ENCODE results near the gene ZNF83. TPM values are rescaled to one million over a fixed set of nuclear protein-coding genes. Genes with fewer than 3 reads are reported as not detected.

Gene ZNF83
- total RNA-seq, 1 donor from 2014 or later = 37.8 TPM

DNA sequence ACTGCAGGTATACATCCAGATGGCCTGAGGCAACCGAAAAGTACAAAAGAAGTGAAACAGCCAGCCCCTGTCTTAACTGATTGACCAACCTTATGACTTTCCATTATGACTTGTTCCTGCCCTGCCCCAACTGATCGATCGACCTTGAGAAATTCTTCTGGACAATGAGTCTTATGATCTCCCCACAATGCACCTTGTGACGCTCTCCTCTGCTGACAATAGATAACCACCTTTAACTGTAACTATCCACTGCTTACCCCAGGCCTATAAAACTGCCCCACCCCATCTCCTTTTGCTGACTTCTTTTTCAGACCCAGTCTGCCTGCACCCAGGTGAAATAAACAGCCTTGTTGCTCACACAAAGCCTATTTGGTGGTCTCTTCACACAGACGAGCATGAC is 11.2 kb downstream of the ZNF83 start:
- Mint-ChIP-seq H3K36me3 (ENCODE audit: low read depth) (peaks cover 19% of the 10 kb centered on the region), H3K27ac (ENCODE audit: unreplicated experiment) (no peak overlapping the region)

DNA sequence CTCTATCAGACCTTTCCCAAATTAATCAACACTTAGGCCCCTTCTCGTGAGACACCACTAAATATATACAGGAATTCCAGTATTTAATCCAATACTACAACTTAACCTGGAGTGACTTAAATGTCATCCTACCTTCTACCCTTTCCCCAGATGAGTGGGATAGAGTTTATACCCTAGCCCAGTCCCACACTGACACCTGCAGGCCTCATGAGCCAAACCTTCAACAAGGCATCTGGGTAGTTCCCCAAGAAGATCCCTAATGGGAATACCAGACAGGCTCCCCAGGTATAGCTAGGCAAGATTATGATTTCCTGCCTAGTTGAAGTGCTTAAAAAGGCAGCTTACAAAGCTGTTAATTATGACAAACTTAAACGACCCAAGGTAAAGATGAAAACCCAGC is 15.9 kb downstream of the ZNF83 start:
- H3K27me3 Mint-ChIP-seq (ENCODE audit: low read depth) = no peaks in the 10 kb centered on the region
- peaks cover 31% of the 10 kb centered on the region for H3K36me3 Mint-ChIP-seq (ENCODE audit: low read depth)
- H3K27ac Mint-ChIP-seq (ENCODE audit: unreplicated experiment) = no peak overlapping the region
- H3K9me3 Mint-ChIP-seq (ENCODE audit: low read depth) = peaks cover 4% of the 10 kb centered on the region
- no peak overlapping the region for H3K4me3 Mint-ChIP-seq (ENCODE audit: unreplicated experiment)
- H3K4me1 Mint-ChIP-seq (ENCODE audit: low read depth) = no peaks in the 10 kb centered on the region
- no peak for DNase-seq (ENCODE audit: low spot score)
- TF ChIP-seq CTCF (IDR thresholded peaks at IDR 0.05) = no peak

More for the DNA sequence above, 11.2 kb downstream of the ZNF83 start:
- no peak overlapping the region for H3K4me3 Mint-ChIP-seq (ENCODE audit: unreplicated experiment)
- TF ChIP-seq CTCF (IDR thresholded peaks at IDR 0.05) = no peak
- no peaks in the 10 kb centered on the region for H3K4me1 Mint-ChIP-seq (ENCODE audit: low read depth)
- no peak for DNase-seq (ENCODE audit: low spot score)
- H3K9me3 Mint-ChIP-seq (ENCODE audit: low read depth) = no peaks in the 10 kb centered on the region
- no peaks in the 10 kb centered on the region for H3K27me3 Mint-ChIP-seq (ENCODE audit: low read depth)

DNA sequence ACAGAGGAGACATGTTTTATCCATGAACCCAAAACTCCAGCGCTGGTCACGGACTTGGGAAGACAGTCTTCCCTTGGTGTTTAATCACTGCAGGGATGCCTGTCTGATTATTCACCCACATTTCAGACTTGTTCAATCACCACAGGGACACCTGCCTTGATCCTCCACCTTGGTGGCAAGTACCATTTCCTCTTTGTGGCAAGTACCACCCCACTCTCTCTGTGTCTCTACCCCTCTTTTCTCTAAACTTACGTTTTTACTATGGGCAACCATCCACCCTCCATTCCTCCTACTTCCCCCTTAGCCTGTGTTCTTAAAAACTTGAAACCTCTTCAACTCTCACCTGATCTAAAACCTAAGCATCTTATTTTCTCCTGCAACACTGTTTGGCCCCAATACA is 16.8 kb downstream of the ZNF83 start:
- H3K36me3 Mint-ChIP-seq (ENCODE audit: low read depth) = peaks cover 40% of the 10 kb centered on the region

DNA sequence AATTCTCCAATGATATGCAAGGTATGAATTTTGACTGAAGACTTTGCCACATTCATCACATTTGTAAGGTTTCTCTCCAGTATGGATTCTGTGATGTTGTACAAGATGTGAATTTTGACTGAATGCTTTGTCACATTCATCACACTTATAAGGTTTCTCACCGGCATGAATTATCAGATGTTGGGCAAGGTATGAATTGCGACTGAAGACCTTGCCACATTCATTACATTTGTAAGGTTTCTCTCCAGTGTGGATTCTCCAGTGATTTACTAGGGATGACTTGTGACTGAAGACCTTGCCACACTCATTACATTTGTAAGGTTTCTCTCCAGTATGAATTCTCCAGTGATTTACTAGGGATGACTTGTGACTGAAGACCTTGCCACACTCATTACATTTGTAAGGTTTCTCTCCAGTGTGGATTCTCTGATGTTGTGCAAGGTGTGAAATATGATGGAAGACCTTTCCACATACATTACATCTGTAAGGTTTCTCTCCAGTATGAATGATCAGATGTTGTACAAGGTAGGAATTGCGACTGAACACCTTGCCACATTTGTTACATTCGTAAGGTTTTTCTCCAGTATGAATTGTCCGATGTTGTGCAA is 24.8 kb downstream of the ZNF83 start:
- H3K4me3 Mint-ChIP-seq (ENCODE audit: unreplicated experiment) = no peak overlapping the region
- no peaks in the 10 kb centered on the region for H3K27me3 Mint-ChIP-seq (ENCODE audit: low read depth)
- no peak overlapping the region for H3K27ac Mint-ChIP-seq (ENCODE audit: unreplicated experiment)
- no peak for DNase-seq (ENCODE audit: low spot score)
- peaks cover 62% of the 10 kb centered on the region for H3K36me3 Mint-ChIP-seq (ENCODE audit: low read depth)
- TF ChIP-seq CTCF (IDR thresholded peaks at IDR 0.05) = no peak
- H3K9me3 Mint-ChIP-seq (ENCODE audit: low read depth) = peaks cover 38% of the 10 kb centered on the region
- no peaks in the 10 kb centered on the region for H3K4me1 Mint-ChIP-seq (ENCODE audit: low read depth)

More for the DNA sequence above, 16.8 kb downstream of the ZNF83 start:
- Mint-ChIP-seq H3K27ac (ENCODE audit: unreplicated experiment) (no peak overlapping the region), H3K9me3 (ENCODE audit: low read depth) (peaks cover 10% of the 10 kb centered on the region), H3K27me3 (ENCODE audit: low read depth) (no peaks in the 10 kb centered on the region), H3K4me3 (ENCODE audit: unreplicated experiment) (no peak overlapping the region), H3K4me1 (ENCODE audit: low read depth) (no peaks in the 10 kb centered on the region)
- no peak for TF ChIP-seq CTCF (IDR thresholded peaks at IDR 0.05)
- DNase-seq (ENCODE audit: low spot score) = no peak

DNA sequence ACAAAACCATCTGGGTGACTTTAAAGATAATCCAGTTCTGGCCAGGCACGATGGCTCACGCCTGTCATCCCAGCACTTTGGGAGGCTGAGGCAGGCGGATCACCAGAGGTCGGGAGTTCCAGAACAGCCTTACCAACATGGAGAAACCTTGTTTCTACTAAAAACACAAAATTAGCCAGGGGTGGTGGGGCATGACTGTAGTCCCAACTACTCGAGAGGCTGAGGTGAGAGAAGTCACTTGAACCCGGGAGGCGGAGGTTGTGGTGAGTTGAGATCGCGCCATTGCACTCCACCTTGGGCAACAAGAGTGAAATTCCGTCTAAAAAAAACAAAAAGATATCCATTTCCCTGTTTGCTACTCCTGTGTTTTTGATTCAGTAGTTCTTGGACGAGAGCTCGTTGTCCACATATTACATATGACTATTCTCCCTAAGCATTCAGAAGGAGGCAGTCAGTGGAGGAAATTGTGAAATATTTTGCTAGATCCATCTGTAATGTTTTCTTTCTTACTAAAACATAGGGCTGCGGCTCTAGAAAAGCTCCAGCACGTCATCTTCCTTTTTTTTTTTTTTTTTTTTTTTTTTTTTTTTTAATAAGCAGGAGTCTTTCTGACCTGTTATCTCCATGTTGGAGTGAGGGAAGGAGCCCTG is 34.5 kb downstream of the ZNF83 start:
- Mint-ChIP-seq H3K36me3 (ENCODE audit: low read depth) (peaks cover 4% of the 10 kb centered on the region), H3K27ac (ENCODE audit: unreplicated experiment) (peak overlapping the region; percentile 32), H3K4me1 (ENCODE audit: low read depth) (peaks cover 21% of the 10 kb centered on the region), H3K4me3 (ENCODE audit: unreplicated experiment) (no peak overlapping the region), H3K27me3 (ENCODE audit: low read depth) (no peaks in the 10 kb centered on the region), H3K9me3 (ENCODE audit: low read depth) (peaks cover 4% of the 10 kb centered on the region)
- no peak for DNase-seq (ENCODE audit: low spot score)
- TF ChIP-seq CTCF (IDR thresholded peaks at IDR 0.05) = no peak

All from chondrocyte (in vitro differentiated cells).